WERI-Rb-1 (cell line): Measurements from ENCODE around the gene TNFRSF25.

Source experiments
- DNase-seq: peaks from one replicate; pipeline ENCODE4 v3.0.0-alpha.2; 2020
- H3K27ac ChIP-seq: fragments of 250-450 bp; sonication (Bioruptor Pico); 2 replicates; pipeline ENCODE4 v1.5.1; 2020; ENCODE audit warnings: mild to moderate bottlenecking, moderate library complexity
- H3K27me3 ChIP-seq: fragments of 250-450 bp; sonication (Bioruptor Pico); 2 replicates; pipeline ENCODE4 v1.5.1; 2021; ENCODE audit warnings: mild to moderate bottlenecking, low read depth, moderate library complexity; ENCODE audit not compliant: insufficient read depth, severe bottlenecking
- H3K36me3 ChIP-seq: fragments of 250-450 bp; sonication (Bioruptor Pico); 2 replicates; pipeline ENCODE4 v1.5.1; 2020; ENCODE audit warnings: mild to moderate bottlenecking, moderate library complexity
- H3K4me3 ChIP-seq: 2 replicates; pipeline ENCODE4 v1.5.1; 2011; ENCODE audit warnings: low read depth, mild to moderate bottlenecking, control low read depth, low read length
- H3K9me3 ChIP-seq: fragments of 250-450 bp; sonication (Bioruptor Pico); 2 replicates; pipeline ENCODE4 v1.5.1; 2021; ENCODE audit warnings: mild to moderate bottlenecking, moderate library complexity; ENCODE audit not compliant: severe bottlenecking
- CTCF ChIP-seq: IDR thresholded peaks from 2 replicates; pipeline ENCODE4 v1.5.1; 2011; ENCODE audit warnings: low read depth, mild to moderate bottlenecking, control low read depth, inconsistent platforms, low read length

The TNFRSF25 gene

GRCh38 chr1:6416295-6416656 lies 49.7 kb downstream of the TNFRSF25 start:
- TF ChIP-seq CTCF: no peak
- no peak for DNase-seq
- H3K27ac ChIP-seq: no peak overlapping the region
- no peaks in the 10 kb centered on the region for H3K36me3 ChIP-seq
- no peaks in the 10 kb centered on the region for H3K9me3 ChIP-seq
- no peak overlapping the region for H3K4me3 ChIP-seq
- H3K27me3 ChIP-seq: no peaks in the 10 kb centered on the region

GRCh38 chr1:6414881-6415626 lies 50.9 kb downstream of the TNFRSF25 start:
- Histone ChIP-seq H3K9me3 (no peaks in the 10 kb centered on the region), H3K4me3 (no peak overlapping the region), H3K27me3 (no peaks in the 10 kb centered on the region), H3K36me3 (no peaks in the 10 kb centered on the region), H3K27ac (no peak overlapping the region)
- no peak for TF ChIP-seq CTCF
- no peak for DNase-seq

- Histone ChIP-seq H3K9me3 (no peaks in the 10 kb centered on the region), H3K27ac (no peak overlapping the region), H3K36me3 (no peaks in the 10 kb centered on the region), H3K27me3 (no peaks in the 10 kb centered on the region), H3K4me3 (no peak overlapping the region)
- peak; percentile 67 for DNase-seq
- peak; percentile 84 for TF ChIP-seq CTCF
These were observed 51.5 kb downstream of the TNFRSF25 start for GRCh38 chr1:6414443-6414844.

- Histone ChIP-seq H3K36me3 (no peaks in the 10 kb centered on the region), H3K4me3 (no peak overlapping the region), H3K27me3 (no peaks in the 10 kb centered on the region), H3K27ac (no peak overlapping the region), H3K9me3 (no peaks in the 10 kb centered on the region)
- peak; percentile 57 for DNase-seq
- TF ChIP-seq CTCF: no peak
These were observed 53.1 kb downstream of the TNFRSF25 start for GRCh38 chr1:6412896-6413295.
